SK-N-SH treated with all-trans-retinoic acid at 6 μM for 48 hours (cell line): ENCODE results near the gene CCNH.

Experiments
- ATAC-seq: fragments of 200-7000 bp; cut with Tn5 transposase; 3 replicates; pipeline ENCODE4 v1.9.1; 2020; ENCODE audit warnings: mild to moderate bottlenecking, moderate library complexity
- ARNTL ChIP-seq: fragments of 450-650 bp; formaldehyde crosslinking; IDR thresholded peaks from 2 replicates; pipeline ENCODE4 v1.5.0; 2020; ENCODE audit warnings: low read depth, mild to moderate bottlenecking, moderate library complexity, borderline replicate concordance
- BACH2 ChIP-seq: fragments of 250-450 bp; sonication (Bioruptor Pico); IDR thresholded peaks from 2 replicates; pipeline ENCODE4 v1.9.0; 2021; ENCODE audit warnings: mild to moderate bottlenecking, borderline replicate concordance
- CSDC2 ChIP-seq: fragments of 250-450 bp; sonication (Bioruptor Pico); IDR thresholded peaks from 2 replicates; pipeline ENCODE4 v1.5.0; 2020; ENCODE audit warnings: mild to moderate bottlenecking, moderate library complexity
- ESRRG ChIP-seq: fragments of 250-450 bp; sonication (Bioruptor Pico); IDR thresholded peaks from 2 replicates; pipeline ENCODE4 v1.6.1; 2021; ENCODE audit warnings: mild to moderate bottlenecking
- GLIS3 ChIP-seq: fragments of 250-450 bp; sonication (Bioruptor Pico); IDR thresholded peaks from 2 replicates; pipeline ENCODE4 v1.5.0; 2020; ENCODE audit warnings: mild to moderate bottlenecking, moderate library complexity
- ISL1 ChIP-seq: fragments of 250-450 bp; sonication (Bioruptor Pico); IDR thresholded peaks from 2 replicates; pipeline ENCODE4 v2.1.2; 2022; ENCODE audit warnings: mild to moderate bottlenecking, moderate library complexity
- OSR1 ChIP-seq: fragments of 250-450 bp; sonication (Bioruptor Pico); IDR thresholded peaks from 2 replicates; pipeline ENCODE4 v1.8.0; 2022; ENCODE audit warnings: moderate library complexity, mild to moderate bottlenecking, inconsistent platforms
- PPARA ChIP-seq: fragments of 250-450 bp; sonication (Bioruptor Pico); IDR thresholded peaks from 2 replicates; pipeline ENCODE4 v1.5.0; 2020; ENCODE audit warnings: mild to moderate bottlenecking, borderline replicate concordance
- SNAI2 ChIP-seq: fragments of 250-450 bp; sonication (Bioruptor Pico); IDR thresholded peaks from 2 replicates; pipeline ENCODE4 v1.5.0; 2020; ENCODE audit warnings: mild to moderate bottlenecking, moderate library complexity
- TCF4 ChIP-seq: fragments of 250-450 bp; sonication (Bioruptor Pico); IDR thresholded peaks from 2 replicates; pipeline ENCODE4 v1.8.0; 2021; ENCODE audit warnings: mild to moderate bottlenecking, moderate library complexity, borderline replicate concordance
- TOX ChIP-seq: fragments of 250-450 bp; sonication (Bioruptor Pico); IDR thresholded peaks from 2 replicates; pipeline ENCODE4 v1.8.0; 2021; ENCODE audit warnings: mild to moderate bottlenecking, moderate library complexity, borderline replicate concordance
- ZC3H10 ChIP-seq: fragments of 250-450 bp; sonication (Bioruptor Pico); IDR thresholded peaks from 2 replicates; pipeline ENCODE4 v1.5.1; 2021; ENCODE audit warnings: mild to moderate bottlenecking, moderate library complexity
- ZFP3 ChIP-seq: fragments of 250-450 bp; sonication (Bioruptor Pico); IDR thresholded peaks from 2 replicates; pipeline ENCODE4 v1.5.0; 2020; ENCODE audit warnings: mild to moderate bottlenecking, moderate library complexity
- ZFP30 ChIP-seq: fragments of 450-650 bp; formaldehyde crosslinking; IDR thresholded peaks from 2 replicates; pipeline ENCODE4 v1.5.0; 2022; ENCODE audit warnings: mild to moderate bottlenecking, moderate library complexity
- ZNF565 ChIP-seq: fragments of 450-650 bp; formaldehyde crosslinking; conservative IDR thresholded peaks from 2 replicates; pipeline ENCODE4 v1.5.0; 2020; ENCODE audit warnings: low read depth, mild to moderate bottlenecking, moderate library complexity
- ZNF70 ChIP-seq: fragments of 450-650 bp; formaldehyde crosslinking; IDR thresholded peaks from 2 replicates; pipeline ENCODE4 v1.5.0; 2020; ENCODE audit warnings: mild to moderate bottlenecking, moderate library complexity
- ZNF8 ChIP-seq: fragments of 450-650 bp; formaldehyde crosslinking; IDR thresholded peaks from 2 replicates; pipeline ENCODE4 v1.5.0; 2020; ENCODE audit warnings: mild to moderate bottlenecking, moderate library complexity
- TF ChIP-seq, protein P1 (sequence below): fragments of 250-450 bp; sonication (Bioruptor Pico); IDR thresholded peaks from 2 replicates; pipeline ENCODE4 v1.5.1; 2021; ENCODE audit warnings: mild to moderate bottlenecking, moderate library complexity
- TF ChIP-seq, protein P2 (sequence below): fragments of 250-450 bp; sonication (Bioruptor Pico); IDR thresholded peaks from 2 replicates; pipeline ENCODE4 v1.8.0; 2020; ENCODE audit warnings: mild to moderate bottlenecking, moderate library complexity, borderline replicate concordance
- TF ChIP-seq, protein P3 (sequence below): fragments of 250-450 bp; sonication (Bioruptor Pico); IDR thresholded peaks from 2 replicates; pipeline ENCODE4 v1.8.0; 2021; ENCODE audit warnings: low read depth, mild to moderate bottlenecking, moderate library complexity, borderline replicate concordance
- TF ChIP-seq, protein P4 (sequence below): fragments of 250-450 bp; sonication (Bioruptor Pico); IDR thresholded peaks from 2 replicates; pipeline ENCODE4 v1.5.1; 2020; ENCODE audit warnings: low read depth, mild to moderate bottlenecking, moderate library complexity
- TF ChIP-seq, protein P5 (sequence below): fragments of 250-450 bp; sonication (Bioruptor Pico); IDR thresholded peaks from 2 replicates; pipeline ENCODE4 v1.5.0; 2020; ENCODE audit warnings: mild to moderate bottlenecking, moderate library complexity

Gene CCNH

DNA sequence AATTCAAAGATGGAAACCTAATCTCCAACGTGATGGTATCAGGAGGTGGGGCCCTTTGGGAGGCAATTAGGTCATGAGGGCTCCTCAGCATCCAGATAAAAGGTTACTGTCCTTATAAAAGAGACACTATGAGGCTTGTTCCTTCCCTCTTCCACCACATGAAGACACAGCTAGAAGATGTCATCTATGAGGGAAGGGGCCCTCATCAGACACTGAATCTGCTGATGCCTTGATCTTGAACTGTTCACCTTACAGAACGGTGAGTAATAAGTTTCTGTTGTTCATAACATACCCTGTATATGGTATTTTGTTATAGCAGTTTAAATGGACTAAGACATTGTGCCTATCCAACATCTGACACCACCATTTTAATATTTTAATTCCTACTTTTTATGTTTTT is 19.7 kb upstream of the CCNH start:
- ATAC-seq = no peak
- TF ChIP-seq SNAI2 (CRISPR knock-in tag) (no peak), ESRRG (no peak), PPARA (no peak), ARNTL (CRISPR knock-in tag) (no peak), OSR1 (CRISPR knock-in tag) (no peak), ZNF70 (no peak), TCF4 (no peak), ZNF565 (no peak), ISL1 (CRISPR knock-in tag) (no peak), ZFP3 (CRISPR knock-in tag) (no peak), ZNF8 (no peak), ZFP30 (CRISPR knock-in tag) (no peak), BACH2 (CRISPR knock-in tag) (no peak)
- TF ChIP-seq, protein P1, sequence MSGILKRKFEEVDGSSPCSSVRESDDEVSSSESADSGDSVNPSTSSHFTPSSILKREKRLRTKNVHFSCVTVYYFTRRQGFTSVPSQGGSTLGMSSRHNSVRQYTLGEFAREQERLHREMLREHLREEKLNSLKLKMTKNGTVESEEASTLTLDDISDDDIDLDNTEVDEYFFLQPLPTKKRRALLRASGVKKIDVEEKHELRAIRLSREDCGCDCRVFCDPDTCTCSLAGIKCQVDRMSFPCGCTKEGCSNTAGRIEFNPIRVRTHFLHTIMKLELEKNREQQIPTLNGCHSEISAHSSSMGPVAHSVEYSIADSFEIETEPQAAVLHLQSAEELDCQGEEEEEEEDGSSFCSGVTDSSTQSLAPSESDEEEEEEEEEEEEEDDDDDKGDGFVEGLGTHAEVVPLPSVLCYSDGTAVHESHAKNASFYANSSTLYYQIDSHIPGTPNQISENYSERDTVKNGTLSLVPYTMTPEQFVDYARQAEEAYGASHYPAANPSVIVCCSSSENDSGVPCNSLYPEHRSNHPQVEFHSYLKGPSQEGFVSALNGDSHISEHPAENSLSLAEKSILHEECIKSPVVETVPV (CRISPR knock-in tag) = no peak
- TF ChIP-seq, protein P2, sequence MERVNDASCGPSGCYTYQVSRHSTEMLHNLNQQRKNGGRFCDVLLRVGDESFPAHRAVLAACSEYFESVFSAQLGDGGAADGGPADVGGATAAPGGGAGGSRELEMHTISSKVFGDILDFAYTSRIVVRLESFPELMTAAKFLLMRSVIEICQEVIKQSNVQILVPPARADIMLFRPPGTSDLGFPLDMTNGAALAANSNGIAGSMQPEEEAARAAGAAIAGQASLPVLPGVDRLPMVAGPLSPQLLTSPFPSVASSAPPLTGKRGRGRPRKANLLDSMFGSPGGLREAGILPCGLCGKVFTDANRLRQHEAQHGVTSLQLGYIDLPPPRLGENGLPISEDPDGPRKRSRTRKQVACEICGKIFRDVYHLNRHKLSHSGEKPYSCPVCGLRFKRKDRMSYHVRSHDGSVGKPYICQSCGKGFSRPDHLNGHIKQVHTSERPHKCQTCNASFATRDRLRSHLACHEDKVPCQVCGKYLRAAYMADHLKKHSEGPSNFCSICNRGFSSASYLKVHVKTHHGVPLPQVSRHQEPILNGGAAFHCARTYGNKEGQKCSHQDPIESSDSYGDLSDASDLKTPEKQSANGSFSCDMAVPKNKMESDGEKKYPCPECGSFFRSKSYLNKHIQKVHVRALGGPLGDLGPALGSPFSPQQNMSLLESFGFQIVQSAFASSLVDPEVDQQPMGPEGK (CRISPR knock-in tag) = no peak
- TF ChIP-seq, protein P3, sequence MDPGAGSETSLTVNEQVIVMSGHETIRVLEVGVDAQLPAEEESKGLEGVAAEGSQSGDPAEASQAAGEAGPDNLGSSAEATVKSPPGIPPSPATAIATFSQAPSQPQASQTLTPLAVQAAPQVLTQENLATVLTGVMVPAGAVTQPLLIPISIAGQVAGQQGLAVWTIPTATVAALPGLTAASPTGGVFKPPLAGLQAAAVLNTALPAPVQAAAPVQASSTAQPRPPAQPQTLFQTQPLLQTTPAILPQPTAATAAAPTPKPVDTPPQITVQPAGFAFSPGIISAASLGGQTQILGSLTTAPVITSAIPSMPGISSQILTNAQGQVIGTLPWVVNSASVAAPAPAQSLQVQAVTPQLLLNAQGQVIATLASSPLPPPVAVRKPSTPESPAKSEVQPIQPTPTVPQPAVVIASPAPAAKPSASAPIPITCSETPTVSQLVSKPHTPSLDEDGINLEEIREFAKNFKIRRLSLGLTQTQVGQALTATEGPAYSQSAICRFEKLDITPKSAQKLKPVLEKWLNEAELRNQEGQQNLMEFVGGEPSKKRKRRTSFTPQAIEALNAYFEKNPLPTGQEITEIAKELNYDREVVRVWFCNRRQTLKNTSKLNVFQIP = no peak
- TF ChIP-seq, protein P4, sequence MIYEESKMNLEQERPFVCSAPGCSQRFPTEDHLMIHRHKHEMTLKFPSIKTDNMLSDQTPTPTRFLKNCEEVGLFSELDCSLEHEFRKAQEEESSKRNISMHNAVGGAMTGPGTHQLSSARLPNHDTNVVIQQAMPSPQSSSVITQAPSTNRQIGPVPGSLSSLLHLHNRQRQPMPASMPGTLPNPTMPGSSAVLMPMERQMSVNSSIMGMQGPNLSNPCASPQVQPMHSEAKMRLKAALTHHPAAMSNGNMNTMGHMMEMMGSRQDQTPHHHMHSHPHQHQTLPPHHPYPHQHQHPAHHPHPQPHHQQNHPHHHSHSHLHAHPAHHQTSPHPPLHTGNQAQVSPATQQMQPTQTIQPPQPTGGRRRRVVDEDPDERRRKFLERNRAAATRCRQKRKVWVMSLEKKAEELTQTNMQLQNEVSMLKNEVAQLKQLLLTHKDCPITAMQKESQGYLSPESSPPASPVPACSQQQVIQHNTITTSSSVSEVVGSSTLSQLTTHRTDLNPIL (CRISPR knock-in tag) = no peak
- TF ChIP-seq, all 23 proteins: peak for 0

DNA sequence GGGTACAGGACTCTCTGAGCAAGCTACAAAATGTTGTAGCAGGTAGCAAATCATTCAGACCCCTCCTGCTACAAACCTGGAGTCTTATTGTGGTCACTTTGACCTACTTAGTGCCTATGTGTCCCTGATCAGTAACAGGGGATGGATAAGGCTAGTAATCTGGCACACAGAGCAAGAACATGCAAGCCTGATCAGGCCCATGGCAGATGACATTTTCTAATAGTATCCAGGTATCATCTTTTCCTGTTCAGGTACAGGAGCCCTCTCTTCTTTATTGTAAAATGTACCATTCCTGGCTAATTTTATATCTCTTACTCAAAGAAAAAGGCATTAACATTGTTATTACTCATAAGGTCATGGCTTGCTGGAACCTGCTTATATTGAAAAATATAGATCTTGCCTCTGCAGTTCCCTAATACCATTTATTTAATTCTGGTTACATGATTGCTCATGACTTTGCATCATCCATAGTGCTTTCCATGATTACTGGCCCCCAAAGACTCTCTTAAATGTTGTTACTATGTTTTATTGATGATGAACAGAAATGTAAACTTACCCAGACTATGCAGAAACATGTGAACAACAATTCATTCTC is 18.2 kb upstream of the CCNH start:
- ATAC-seq = no peak
- TF ChIP-seq ZFP3 (CRISPR knock-in tag) (no peak), BACH2 (CRISPR knock-in tag) (no peak)
- TF ChIP-seq, all 23 proteins: peak for 0

DNA sequence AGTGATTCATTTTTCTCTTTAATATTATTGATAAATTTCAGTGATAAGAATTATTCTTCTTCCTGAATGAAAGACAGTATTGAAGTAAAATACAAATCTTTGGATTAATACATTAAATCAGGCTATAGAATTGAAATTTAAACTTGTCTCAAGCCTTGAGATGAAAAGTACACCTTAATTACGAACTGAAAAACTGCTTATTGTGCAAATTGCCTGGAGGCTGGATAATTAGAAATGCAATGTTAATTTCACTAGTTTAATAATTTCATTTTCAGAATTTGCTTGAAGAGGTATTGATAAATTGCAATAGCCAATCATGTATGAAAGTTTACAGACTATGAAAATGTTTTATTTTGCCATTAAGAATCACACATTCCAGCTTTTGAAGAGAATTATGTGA is 11.0 kb upstream of the CCNH start:
- TF ChIP-seq BACH2 (CRISPR knock-in tag) (no peak), SNAI2 (CRISPR knock-in tag) (no peak), ZNF8 (no peak), ARNTL (CRISPR knock-in tag) (no peak), ESRRG (no peak), ZNF70 (no peak), CSDC2 (CRISPR knock-in tag) (no peak), TCF4 (no peak), GLIS3 (no peak), ZFP3 (CRISPR knock-in tag) (no peak), OSR1 (CRISPR knock-in tag) (no peak)
- TF ChIP-seq, protein P1 (CRISPR knock-in tag) = no peak
- no peak for ATAC-seq

DNA sequence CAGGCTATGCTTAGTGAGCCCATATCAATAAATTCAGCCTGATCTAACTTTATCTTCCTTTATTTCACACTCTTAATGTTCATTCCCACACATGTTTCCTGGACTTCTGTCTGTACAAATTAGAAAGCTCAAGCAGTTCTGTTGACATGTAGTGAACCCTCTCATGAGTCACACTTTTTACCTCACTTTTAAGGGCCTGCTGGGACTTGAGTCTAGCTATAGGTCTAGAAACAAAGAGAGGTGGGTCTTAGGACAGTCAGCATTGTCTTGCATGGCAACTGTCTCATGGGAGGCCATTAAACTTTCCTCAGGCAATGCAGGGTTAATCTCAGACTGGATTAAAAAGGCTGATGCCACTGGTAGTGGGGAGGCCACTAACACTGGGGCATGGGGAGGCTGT is 8.6 kb upstream of the CCNH start:
- no peak for ATAC-seq
- TF ChIP-seq, protein P4 (CRISPR knock-in tag) = no peak
- no peak for TF ChIP-seq TCF4
- TF ChIP-seq, protein P3 = no peak
- TF ChIP-seq ZNF70 = no peak
- TF ChIP-seq GLIS3 = no peak
- no peak for TF ChIP-seq TOX (CRISPR knock-in tag)
- no peak for TF ChIP-seq ZFP3 (CRISPR knock-in tag)
- TF ChIP-seq OSR1 (CRISPR knock-in tag) = no peak
- TF ChIP-seq, protein P5, sequence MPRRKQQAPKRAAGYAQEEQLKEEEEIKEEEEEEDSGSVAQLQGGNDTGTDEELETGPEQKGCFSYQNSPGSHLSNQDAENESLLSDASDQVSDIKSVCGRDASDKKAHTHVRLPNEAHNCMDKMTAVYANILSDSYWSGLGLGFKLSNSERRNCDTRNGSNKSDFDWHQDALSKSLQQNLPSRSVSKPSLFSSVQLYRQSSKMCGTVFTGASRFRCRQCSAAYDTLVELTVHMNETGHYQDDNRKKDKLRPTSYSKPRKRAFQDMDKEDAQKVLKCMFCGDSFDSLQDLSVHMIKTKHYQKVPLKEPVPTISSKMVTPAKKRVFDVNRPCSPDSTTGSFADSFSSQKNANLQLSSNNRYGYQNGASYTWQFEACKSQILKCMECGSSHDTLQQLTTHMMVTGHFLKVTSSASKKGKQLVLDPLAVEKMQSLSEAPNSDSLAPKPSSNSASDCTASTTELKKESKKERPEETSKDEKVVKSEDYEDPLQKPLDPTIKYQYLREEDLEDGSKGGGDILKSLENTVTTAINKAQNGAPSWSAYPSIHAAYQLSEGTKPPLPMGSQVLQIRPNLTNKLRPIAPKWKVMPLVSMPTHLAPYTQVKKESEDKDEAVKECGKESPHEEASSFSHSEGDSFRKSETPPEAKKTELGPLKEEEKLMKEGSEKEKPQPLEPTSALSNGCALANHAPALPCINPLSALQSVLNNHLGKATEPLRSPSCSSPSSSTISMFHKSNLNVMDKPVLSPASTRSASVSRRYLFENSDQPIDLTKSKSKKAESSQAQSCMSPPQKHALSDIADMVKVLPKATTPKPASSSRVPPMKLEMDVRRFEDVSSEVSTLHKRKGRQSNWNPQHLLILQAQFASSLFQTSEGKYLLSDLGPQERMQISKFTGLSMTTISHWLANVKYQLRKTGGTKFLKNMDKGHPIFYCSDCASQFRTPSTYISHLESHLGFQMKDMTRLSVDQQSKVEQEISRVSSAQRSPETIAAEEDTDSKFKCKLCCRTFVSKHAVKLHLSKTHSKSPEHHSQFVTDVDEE (CRISPR knock-in tag) = no peak
- no peak for TF ChIP-seq ZC3H10 (CRISPR knock-in tag)
